Thyroid gland (tissue), 4 donors: Measurements from ENCODE around the gene HOXB1. TPM values are rescaled to one million over a fixed set of nuclear protein-coding genes. Genes with fewer than 3 reads are reported as not detected.
A peak's percentile ranks its signal among the peaks of the same experiment; 100 is the strongest.

Experiments
- DNase-seq, 2 donors: peaks; one replicate each; pipeline ENCODE4 v3.0.0-alpha.2; 2019
- H3K27ac ChIP-seq, 3 donors: fragments of 200-600 bp; sonication (generic); 1 replicate in 2 of 3; 2 replicates in 1 of 3; pipeline ENCODE4 v1.5.1; 2016 to 2019; ENCODE audit warnings: mild to moderate bottlenecking in 1 of 3, moderate library complexity in 1 of 3
- H3K27me3 ChIP-seq: fragments of 200-600 bp; sonication (generic); one replicate; pipeline ENCODE4 v1.5.1; 2019
- H3K36me3 ChIP-seq, 2 donors: fragments of 200-600 bp; sonication (generic); one replicate each; pipeline ENCODE4 v1.5.1; 2016 to 2019
- H3K4me1 ChIP-seq, 2 donors: fragments of 200-600 bp; sonication (generic); one replicate each; pipeline ENCODE4 v1.5.1; 2017 to 2019
- H3K4me3 ChIP-seq, 3 donors: fragments of 200-600 bp; sonication (generic); replicated peaks in 1 of 3; 1 replicate in 2 of 3; 2 replicates in 1 of 3; pipeline ENCODE4 v1.5.1; 2016; ENCODE audit warnings: mild to moderate bottlenecking in 1 of 3
- H3K9me3 ChIP-seq: fragments of 200-600 bp; sonication (generic); one replicate; pipeline ENCODE4 v1.5.1; 2017
- POLR2A ChIP-seq, 2 donors: fragments of 450-650 bp; IDR thresholded peaks; one replicate each; pipeline ENCODE4 v1.6.1; 2017; ENCODE audit warnings: antibody characterized with exemption in 2 of 2, mild to moderate bottlenecking in 2 of 2, moderate library complexity in 1 of 2
- WGBS, 2 donors: methylation state at CpG; one replicate each; pipeline ENCODE4 v1.1.5; 2017; 5-methylcytosine and 5-hydroxymethylcytosine counted together
- intact Hi-C: fragments of 100-400 bp; cut with DNase I; formaldehyde crosslinking; loops from one replicate; pipeline ENCODE4 v1.15.1; 2023
- total RNA-seq, 4 donors: library from RNA; depleted of rRNA; stranded (reverse); fragments of >200 nt; gene quantifications; one replicate each; pipeline ENCODE4 v1.2.3, GENCODE V29; 2016
- TF ChIP-seq, protein P1 (sequence below), 6 experiments: fragments of 200-600 bp in 3 of 6; fragments of 450-650 bp in 3 of 6; sonication (generic) in 3 of 6; IDR thresholded peaks; one replicate each; pipeline ENCODE4 v1.5.1; 2016 to 2019; ENCODE audit warnings: antibody characterized with exemption in 6 of 6, mild to moderate bottlenecking in 2 of 6, inconsistent platforms in 1 of 6, moderate library complexity in 1 of 6

Gene HOXB1
- total RNA-seq, 4 donors from 2014 or later: not detected

- WGBS, 2 donors: 5 to 13% methylated on average over 23 to 29 of the region's 73 CpGs
- Histone ChIP-seq H3K27ac (peak overlapping the region in 2 of 3 donors; percentile 46 to 55), H3K36me3 (no peaks in the 10 kb centered on the region), H3K4me1 (peaks cover 4 to 9% of the 10 kb centered on the region in 2 donors), H3K27me3 (peaks cover 27% of the 10 kb centered on the region), H3K4me3 (peak overlapping the region in 1 of 3 donors; percentile 23), H3K9me3 (no peaks in the 10 kb centered on the region)
- no peak for DNase-seq
- intact Hi-C loops: no loop called here
- TF ChIP-seq POLR2A (IDR thresholded peaks at IDR 0.05): no peak
- TF ChIP-seq, protein P1, sequence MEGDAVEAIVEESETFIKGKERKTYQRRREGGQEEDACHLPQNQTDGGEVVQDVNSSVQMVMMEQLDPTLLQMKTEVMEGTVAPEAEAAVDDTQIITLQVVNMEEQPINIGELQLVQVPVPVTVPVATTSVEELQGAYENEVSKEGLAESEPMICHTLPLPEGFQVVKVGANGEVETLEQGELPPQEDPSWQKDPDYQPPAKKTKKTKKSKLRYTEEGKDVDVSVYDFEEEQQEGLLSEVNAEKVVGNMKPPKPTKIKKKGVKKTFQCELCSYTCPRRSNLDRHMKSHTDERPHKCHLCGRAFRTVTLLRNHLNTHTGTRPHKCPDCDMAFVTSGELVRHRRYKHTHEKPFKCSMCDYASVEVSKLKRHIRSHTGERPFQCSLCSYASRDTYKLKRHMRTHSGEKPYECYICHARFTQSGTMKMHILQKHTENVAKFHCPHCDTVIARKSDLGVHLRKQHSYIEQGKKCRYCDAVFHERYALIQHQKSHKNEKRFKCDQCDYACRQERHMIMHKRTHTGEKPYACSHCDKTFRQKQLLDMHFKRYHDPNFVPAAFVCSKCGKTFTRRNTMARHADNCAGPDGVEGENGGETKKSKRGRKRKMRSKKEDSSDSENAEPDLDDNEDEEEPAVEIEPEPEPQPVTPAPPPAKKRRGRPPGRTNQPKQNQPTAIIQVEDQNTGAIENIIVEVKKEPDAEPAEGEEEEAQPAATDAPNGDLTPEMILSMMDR (IDR thresholded peaks at IDR 0.05): no peak
Measured at GRCh38 chr17:48564188-48565021, 33.6 kb upstream of the HOXB1 start.

- peak overlapping the region in 1 of 3 donors; percentile 55 for H3K27ac ChIP-seq
- intact Hi-C loops: no loop called here
- H3K36me3 ChIP-seq: no peaks in the 10 kb centered on the region
- WGBS, 2 donors: 11 to 24% methylated on average over 8 to 10 of the region's 10 CpGs
- peaks cover 4 to 9% of the 10 kb centered on the region in 2 donors for H3K4me1 ChIP-seq
- H3K4me3 ChIP-seq: peak overlapping the region in 1 of 3 donors; percentile 23
- H3K9me3 ChIP-seq: no peaks in the 10 kb centered on the region
- TF ChIP-seq, protein P1 (IDR thresholded peaks at IDR 0.05): no peak
- TF ChIP-seq POLR2A (IDR thresholded peaks at IDR 0.05): no peak
- no peak for DNase-seq
- H3K27me3 ChIP-seq: peaks cover 22% of the 10 kb centered on the region
Measured at GRCh38 chr17:48563867-48564187, 33.0 kb upstream of the HOXB1 start.

GRCh38 chr17:48563385-48563838, 32.6 kb upstream of the HOXB1 start:
- intact Hi-C loops: no loop called here
- peak overlapping the region in 1 of 3 donors; percentile 2 for H3K4me3 ChIP-seq
- peaks cover 4 to 9% of the 10 kb centered on the region in 2 donors for H3K4me1 ChIP-seq
- peaks cover 21% of the 10 kb centered on the region for H3K27me3 ChIP-seq
- DNase-seq: no peak
- H3K36me3 ChIP-seq: no peaks in the 10 kb centered on the region
- 36 to 50% methylated on average over 6 of the region's 6 CpGs for WGBS, 2 donors
- H3K27ac ChIP-seq: no peak overlapping the region
- TF ChIP-seq, protein P1 (IDR thresholded peaks at IDR 0.05): no peak
- no peak for TF ChIP-seq POLR2A (IDR thresholded peaks at IDR 0.05)
- H3K9me3 ChIP-seq: no peaks in the 10 kb centered on the region

- Histone ChIP-seq H3K4me3 (no peak overlapping the region), H3K4me1 (peaks cover 4 to 9% of the 10 kb centered on the region in 2 donors), H3K36me3 (no peaks in the 10 kb centered on the region), H3K9me3 (no peaks in the 10 kb centered on the region), H3K27ac (no peak overlapping the region), H3K27me3 (peaks cover 21% of the 10 kb centered on the region)
- no peak for DNase-seq
- intact Hi-C loops: no loop called here
- 23 to 37% methylated on average over 5 of the region's 5 CpGs for WGBS, 2 donors
- TF ChIP-seq, protein P1 (IDR thresholded peaks at IDR 0.05): no peak
- no peak for TF ChIP-seq POLR2A (IDR thresholded peaks at IDR 0.05)
Measured at GRCh38 chr17:48562934-48563333, 32.1 kb upstream of the HOXB1 start.
